HG03457 (cell line): ENCODE data around the gene LIN7B.
"Not testable (repeated sequence)": the region's sequence is repeated elsewhere in the genome, so short reads cannot be mapped to it uniquely, and the experiment has no call there.

Experiments used
- ATAC-seq: cut with Tn5 transposase; IDR thresholded peaks from one replicate; pipeline ENCODE4 v1.9.1; 2021; ENCODE audit warnings: moderate number of reproducible peaks; ENCODE audit not compliant: unreplicated experiment

LIN7B gene

GRCh38 chr19:49113762-49114629, at the start of gene LIN7B:
Gene LIN7B, plus strand, starts transcription at chr19:49114370. Its CDS starts 35 bp downstream, at chr19:49114405.
- no peak for ATAC-seq

- ATAC-seq = no peak
These were observed 49.2 kb upstream of the LIN7B start, which contains the start of gene NTF4 for GRCh38 chr19:49064768-49065611. Gene NTF4, minus strand, starts transcription at chr19:49064818. Its CDS starts 2,821 bp downstream, at chr19:49061997.

GRCh38 chr19:49065905-49066512, 48.2 kb upstream of the LIN7B start:
- ATAC-seq = no peak

- ATAC-seq = no peak
These were observed 46.6 kb upstream of the LIN7B start for GRCh38 chr19:49067554-49067953.

- no peak for ATAC-seq
These were observed 45.1 kb upstream of the LIN7B start for GRCh38 chr19:49069026-49069425.

GRCh38 chr19:49070416-49070815, 43.8 kb upstream of the LIN7B start:
- no peak for ATAC-seq

- no peak for ATAC-seq
These were observed 42.2 kb upstream of the LIN7B start for GRCh38 chr19:49071860-49072547.

GRCh38 chr19:49073514-49074378, 40.4 kb upstream of the LIN7B start:
- no peak for ATAC-seq

- not testable (repeated sequence) for ATAC-seq
These were observed 39.3 kb upstream of the LIN7B start for GRCh38 chr19:49074869-49075268.

- no peak for ATAC-seq
These were observed 33.8 kb upstream of the LIN7B start for GRCh38 chr19:49080392-49080791.

GRCh38 chr19:49081273-49081672, 32.9 kb upstream of the LIN7B start:
- no peak for ATAC-seq

GRCh38 chr19:49084206-49085019, 29.8 kb upstream of the LIN7B start:
- no peak for ATAC-seq

- peak; percentile 74 for ATAC-seq
These were observed 28.9 kb upstream of the LIN7B start, which contains the start of gene SNRNP70 for GRCh38 chr19:49085020-49085867. Gene SNRNP70, plus strand, starts transcription at chr19:49085451. Its CDS starts 964 bp downstream, at chr19:49086415.

- ATAC-seq = no peak
These were observed 28.3 kb upstream of the LIN7B start for GRCh38 chr19:49085868-49086232.

- ATAC-seq = no peak
These were observed 27.9 kb upstream of the LIN7B start for GRCh38 chr19:49086296-49086695.

GRCh38 chr19:49091391-49092038, 22.7 kb upstream of the LIN7B start:
- ATAC-seq = no peak

GRCh38 chr19:49092686-49093085, 21.5 kb upstream of the LIN7B start:
- no peak for ATAC-seq
